Stimulated activated CD8-positive, alpha-beta memory T cell treated with anti-CD3 and anti-CD28 coated beads, Interleukin-7, amount 100 ng/mL, for 1 hour (primary cell): Measurements from ENCODE around the gene TBCD.

ENCODE experiments used
- DNase-seq, 2 donors: peaks; one replicate each; pipeline ENCODE4 v3.0.0-alpha.2; 2020; ENCODE audit warnings: low read depth in 2 of 2

The TBCD gene

DNA sequence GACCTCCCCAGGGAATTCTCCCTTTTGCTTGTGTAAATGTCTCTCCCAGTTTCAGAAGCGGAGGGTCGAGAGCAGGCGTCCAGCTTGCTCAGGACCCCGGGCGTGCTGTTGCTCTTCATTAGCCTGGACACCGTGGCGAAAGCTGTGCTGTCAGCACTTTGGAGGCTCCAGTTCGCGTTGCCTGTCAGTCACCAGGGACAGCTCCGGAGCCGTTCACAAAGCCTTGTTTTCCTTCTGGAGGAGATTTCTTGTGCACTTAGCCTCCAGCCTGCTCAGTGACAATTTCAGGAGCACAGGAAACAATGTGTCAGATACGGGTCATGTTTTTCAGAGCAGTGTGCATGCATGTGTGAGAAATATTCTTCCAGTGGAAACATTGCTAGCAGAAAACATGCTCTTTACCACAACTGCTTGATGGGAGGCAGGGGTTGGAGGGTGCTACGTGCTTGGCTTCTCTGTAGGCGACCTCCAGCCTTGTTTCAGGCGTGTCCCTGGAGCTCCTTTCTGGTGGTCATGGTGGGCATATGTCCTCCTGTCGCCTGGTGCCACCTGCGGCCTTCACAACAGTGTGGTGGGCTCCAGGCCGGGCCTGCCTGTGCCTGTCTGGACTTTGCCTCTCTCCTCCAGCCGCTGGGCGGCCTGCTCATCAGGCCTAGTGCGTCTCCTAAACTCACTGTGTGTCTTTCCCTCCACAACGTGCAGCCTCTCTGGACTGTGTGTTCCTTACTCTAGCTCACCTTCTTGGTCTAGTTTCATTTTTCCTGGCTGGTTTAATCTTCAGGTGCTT lies 59.0 kb downstream of the TBCD start:
- DNase-seq: no peak

DNA sequence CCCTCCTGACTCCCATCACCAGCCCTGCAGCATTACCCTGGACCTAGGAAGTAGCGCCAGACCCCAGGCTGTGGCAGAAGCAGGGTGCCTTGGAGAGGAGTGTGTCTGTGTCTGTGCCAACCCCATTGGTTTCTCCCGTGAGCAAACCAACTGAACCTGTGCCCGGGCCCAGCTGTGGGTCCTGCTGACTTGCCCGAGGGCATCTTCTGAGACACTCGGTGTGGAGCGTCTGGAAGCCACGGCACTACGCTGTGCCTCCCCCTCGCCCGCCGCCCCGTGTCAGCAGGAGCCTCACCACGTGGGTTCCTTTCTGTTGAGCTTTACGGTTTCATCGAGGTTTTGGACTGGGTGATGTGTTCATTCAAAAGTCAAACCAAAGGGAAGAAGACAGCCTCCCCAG lies 60.2 kb downstream of the TBCD start:
- DNase-seq: no peak

DNA sequence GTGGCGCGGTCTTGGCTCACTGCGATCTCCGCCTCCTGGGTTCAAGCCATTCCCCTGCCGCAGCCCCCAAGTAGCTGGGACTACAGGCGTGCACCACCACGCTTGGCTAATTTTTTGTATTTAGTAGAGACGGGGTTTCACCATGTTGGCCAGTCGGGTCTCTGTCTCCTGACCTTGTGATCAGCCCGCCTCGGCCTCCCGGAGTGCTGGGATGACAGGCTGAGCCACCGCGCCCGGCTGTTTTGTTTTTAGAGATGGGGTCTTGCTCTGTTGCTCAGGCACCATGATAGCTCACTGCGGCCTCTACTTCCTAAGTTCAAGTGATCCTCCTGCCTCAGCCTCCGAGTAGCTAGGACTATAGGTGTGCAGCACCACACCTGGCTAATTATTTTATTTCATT lies 60.7 kb downstream of the TBCD start:
- DNase-seq: no peak

DNA sequence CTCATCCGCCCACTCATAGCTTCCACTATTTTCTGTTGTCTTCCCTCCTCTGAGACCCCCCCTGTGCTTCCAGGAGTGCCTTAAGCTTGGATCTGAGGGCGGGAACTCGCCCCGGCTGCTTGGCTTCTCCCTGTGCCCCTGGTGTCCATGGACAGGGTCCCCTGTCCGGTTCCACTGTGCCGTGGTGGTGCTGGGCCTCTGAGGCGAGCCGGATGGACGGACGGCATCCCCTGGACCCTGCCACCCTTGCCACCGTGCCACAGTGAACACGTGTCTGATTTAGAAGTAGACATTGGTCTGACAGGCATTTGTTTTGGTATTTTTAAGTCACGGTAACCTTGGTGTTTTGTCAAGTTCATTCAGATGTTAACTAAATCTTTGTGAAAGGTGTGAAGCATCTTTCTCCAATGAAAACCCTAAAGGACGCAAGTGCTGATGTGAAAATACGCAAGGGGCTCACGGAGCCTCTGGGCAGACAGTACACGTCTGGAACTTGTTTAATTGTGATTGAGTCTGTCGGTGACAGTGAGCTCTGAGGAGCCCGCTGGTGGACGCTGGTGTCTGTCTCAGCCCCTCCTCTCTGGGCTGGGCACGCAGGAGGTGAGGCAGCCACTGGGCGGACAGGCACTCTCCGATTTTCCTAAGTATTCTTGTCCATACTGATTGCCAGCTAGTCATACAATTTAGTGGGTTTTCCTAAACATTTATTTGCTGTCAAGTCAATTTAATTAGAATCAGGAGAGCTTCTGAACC lies 61.6 kb downstream of the TBCD start:
- no peak for DNase-seq

DNA sequence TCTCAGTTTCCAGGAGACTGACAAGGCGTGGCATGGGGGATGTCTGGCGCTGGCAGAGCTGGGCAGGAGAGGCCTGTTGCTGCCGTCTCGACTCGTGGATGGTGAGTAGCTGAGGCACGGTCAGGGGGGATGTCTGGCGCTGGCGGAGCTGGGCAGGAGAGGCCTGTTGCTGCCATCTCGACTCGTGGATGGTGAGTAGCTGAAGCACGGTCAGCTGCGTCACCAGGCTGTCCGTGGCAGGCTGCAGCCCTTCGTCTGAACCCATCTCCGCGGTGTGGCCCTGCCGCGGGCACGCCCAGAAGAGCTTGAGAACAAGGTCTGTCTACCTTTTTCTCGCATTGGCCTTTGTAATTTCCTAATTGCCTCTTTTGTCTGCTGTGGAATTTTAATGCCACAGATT lies 63.0 kb downstream of the TBCD start:
- no peak for DNase-seq

DNA sequence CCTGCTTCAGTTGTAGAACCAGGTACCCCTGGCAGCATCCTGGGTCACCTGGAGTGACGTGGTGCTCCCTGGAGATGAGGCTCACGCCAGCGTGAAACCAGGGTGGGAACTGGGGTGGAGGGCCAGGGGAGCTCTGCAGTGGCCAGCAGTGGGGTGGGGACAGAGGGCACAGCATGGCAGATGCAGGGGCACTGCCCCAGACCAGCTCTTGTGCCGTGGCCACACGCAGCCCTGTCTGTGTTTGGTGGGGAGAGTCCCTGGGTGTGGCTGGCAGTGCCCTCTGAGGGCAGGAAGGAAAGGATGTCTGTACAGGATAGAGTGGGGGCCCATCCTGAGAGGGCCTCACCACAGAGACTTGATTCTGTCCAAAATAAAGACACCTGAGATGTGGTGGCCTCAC lies 63.5 kb downstream of the TBCD start:
- no peak for DNase-seq

DNA sequence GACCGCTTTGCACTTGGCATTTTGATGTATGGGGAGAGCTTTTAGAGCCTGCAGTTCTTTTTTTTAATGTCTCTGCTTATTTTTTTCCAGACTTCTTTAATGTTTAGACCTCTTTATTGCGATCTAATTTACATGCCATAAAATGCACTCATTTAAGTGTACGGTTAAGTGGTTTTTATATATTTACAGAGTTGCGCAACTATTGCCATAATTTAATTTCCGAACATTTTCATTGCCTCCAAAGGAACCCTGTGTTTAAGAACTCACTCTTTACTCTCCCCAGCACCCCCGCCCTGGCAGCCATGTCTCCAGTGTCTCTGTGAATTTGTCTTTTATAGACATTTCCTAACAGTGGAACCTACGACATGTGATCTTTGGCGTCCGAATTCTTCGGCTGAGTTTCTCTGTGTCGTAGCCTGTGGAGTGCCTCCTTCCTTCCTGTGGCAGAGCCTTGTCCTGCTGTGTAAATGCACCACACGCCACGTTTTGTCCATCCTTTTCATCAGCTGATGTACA lies 64.0 kb downstream of the TBCD start:
- no peak for DNase-seq

DNA sequence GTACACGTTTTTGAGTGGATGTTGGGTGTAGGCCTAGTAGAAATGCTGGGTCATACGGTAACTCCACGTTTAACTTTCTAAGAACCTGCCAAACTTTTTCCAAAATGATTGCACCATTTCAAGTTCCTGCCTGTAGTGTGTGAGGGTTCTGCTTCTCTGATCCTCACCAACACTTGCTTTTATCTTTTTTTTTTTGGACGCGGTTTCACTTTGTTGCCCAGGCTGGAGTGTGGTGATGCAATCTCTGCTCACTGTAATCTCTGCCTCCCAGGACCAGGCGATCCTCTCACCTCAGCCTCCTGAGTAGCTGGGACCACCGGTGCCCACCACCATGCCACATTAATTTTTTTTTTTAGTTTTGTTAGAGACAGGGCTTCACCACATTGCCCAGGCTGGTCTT lies 64.5 kb downstream of the TBCD start:
- no peak for DNase-seq

DNA sequence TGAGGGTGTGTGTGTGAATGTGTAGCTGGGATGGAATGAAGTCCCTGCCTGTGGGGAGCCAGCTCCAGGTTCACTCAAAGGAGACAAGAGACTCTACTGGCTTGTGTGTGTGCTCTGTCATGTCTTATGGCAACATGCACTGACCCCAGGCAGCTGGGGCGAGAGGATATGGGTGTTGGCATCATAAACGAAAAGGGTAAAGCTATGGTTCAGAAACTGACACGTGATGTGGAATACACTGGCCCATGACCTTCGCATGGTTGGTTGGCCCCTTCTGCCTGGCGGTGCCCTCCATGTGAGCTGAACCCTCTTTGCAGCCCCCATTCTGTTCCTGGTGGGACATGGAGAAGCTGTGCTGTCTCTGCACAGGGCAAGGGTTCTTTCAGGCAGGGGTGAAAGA lies 66.1 kb downstream of the TBCD start:
- no peak for DNase-seq

DNA sequence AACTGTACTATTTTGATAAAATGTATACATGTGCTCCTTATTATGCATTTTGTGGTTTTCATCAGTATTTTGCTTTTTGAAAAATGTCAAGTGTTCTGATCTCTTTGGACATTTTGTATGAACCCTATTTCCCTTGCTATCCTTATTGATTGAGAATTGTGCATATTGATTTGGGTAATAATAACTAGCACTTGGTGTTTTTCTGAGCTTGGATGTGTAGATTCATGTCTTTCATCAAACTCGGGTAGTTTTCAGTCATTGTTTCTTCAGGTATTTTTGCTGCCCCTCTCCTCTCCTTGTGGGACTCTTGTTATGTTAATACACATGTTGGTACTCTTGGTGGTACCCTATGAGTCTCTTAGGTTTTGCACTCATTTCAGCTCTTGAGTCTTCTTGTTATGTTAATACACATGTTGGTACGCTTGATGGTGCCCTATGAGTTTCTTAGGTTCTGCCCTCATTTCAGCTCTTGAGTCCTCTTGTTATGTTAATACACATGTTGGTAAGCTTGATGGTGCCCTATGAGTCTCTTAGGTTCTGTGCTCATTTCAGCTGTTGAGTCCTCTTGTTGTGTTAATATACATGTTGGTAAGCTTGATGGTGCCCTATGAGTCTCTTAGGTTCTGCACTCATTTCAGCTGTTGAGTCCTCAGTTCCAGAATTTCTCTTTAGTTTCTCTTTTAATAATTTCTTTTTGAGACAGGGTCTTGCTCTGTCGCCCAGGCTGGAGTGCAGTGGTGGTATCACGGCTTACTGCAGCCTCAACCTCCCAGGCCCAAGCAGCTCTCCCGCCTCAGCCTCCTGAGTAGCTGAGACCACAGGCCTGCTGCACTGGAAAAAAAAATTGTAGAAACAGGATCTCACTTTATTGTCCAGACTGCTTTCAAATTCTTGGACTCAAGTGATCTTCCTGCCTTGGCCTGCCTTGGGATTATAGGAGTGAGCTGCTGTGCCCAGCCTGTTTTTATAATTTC lies 68.7 kb downstream of the TBCD start:
- DNase-seq: no peak

DNA sequence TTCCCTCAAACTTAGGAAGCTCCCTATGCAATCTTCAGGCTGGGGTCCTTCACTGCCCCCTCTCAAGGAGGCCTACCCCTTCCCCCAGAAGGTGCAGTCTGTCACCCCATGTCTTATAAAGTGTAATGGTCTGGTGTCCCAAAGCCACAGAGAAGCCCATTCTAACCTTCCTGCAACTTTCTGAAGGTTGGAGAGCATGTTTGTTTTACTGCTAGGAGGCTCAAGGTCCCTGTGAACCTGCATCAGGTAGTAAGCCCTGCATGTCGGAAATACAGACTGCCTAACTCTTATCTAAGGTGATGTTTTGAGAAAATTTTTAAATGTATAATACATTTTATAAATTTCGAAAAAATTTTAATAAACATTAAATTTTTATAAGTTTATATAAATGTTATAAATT lies 69.7 kb downstream of the TBCD start:
- no peak for DNase-seq

DNA sequence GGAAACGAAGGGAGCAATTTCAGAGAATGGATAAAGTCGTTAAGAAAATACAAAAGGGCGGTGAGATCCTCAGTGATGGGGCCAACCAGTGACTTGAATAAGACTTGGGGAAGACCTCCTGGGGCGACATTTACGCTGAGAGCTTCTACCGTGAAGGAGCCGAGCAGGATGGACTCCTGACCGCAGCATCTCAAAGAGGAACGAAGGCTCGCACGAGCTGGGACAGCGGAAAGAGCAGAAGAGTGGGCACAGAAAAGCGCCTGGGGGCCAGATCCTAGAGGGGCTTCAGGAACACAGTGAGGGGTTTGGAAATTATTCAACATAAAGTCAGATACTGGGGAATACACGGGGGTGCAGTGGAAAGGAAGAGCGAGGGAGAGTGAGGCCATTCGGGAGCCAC lies 70.4 kb downstream of the TBCD start:
- no peak for DNase-seq

DNA sequence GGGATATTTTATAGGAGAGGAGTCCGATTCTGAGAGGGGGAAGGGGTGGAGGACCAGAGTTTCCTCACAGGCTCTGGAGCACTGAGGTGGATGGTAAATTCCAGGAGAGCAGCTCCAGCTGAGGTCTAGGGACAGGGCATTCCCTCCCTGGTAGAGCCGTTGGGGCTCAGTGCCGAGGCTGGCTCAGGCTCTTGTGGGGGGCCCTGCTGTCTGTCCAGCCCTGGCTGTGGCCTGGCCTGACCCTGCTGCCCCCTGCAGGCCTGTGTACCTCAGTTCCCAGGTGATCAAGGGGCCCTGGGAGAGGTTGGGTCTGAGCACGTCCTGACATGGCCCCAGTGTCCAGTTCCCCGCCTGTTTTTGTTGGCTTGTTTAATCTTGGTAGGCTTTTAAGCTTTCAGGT lies 71.1 kb downstream of the TBCD start:
- DNase-seq: no peak

DNA sequence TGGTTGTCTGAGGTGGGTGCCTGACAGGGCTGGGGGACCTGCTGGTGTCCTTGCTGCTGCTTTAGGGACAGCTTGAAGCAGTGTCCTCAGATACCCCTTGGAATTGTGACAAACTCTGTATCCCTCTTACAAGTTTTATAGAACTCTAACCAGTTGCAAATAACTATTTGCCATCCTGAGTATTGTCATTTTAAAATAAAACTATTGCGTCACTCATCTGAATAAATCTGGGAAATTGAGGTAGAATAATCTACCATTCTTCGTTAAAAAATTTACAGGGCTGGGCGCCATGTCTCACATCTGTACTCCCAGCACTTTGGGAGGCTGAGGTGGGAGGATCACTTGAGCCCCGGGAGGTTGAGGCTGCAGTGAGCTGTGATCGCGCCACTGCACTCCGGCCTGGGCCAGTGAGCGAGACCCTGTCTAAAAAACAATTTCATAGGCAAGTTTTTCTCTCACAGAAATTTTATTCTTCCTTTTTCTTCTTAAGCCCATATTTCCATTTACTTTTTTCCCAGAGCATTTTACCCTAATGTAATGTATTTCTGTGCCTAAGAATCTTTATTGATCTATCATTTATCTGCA lies 73.8 kb downstream of the TBCD start:
- DNase-seq: no peak

DNA sequence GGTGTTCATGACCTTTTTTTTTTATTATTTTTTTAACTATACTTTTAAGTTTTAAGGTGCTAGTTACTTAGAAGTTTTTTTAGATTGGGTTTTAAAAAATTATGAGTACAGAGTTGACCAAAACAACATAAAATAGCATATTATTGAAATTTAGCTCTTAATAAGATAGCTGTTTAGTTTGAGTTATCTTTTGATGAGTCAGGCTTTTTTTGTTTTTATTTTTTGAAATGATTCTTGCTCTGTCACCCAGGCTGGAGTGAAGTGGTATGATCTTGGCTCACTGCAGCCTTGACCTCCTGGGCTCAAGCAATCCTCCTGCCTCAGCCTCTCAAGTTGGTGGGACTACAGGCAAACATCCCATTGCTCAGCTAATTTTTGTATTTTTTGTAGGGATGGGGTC lies 74.3 kb downstream of the TBCD start:
- DNase-seq: no peak

DNA sequence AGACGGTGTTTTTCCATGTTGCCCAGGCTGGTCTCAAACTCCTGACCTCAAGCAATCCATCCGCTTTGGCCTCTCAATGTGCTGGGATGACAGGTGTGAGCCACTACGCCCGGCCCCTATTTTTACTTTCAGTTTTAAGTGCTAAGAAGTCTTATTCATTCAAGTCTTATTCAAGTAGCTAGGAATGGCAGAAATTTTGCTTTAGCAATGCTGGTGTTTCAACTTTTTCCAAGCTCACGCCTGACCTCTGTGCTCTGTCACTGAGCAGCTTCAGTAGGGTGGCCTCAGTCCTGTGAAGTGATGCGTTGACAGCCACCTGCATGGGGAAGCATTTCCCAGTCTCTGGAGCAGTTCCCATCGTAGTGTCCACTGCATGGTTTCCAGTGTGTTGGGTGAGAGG lies 75.1 kb downstream of the TBCD start:
- no peak for DNase-seq

DNA sequence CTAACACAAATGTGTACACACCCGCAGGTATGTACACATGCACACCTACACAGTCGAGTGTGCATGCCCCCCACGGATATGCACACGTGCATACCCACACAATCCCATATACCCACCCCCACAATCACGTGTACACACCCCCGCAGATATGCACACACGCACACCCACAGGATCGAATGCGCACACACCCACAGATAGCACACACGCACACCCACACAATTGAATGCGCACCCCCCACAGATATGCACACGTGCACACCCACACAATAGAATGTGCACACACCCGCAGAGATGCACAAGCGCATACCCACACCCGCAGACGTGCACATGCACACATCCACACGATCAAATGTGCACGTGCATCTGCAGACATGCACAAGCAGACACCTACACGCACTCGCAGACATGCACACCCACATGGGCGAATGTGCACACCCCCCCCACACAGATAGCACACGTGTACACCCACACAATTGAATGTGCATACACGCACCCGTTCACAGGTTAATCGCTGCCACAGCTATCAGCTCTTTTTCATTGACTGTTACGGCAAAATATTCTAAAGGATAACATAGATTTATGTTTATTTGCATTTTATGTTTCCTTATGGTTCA lies 77.1 kb downstream of the TBCD start:
- DNase-seq: no peak

DNA sequence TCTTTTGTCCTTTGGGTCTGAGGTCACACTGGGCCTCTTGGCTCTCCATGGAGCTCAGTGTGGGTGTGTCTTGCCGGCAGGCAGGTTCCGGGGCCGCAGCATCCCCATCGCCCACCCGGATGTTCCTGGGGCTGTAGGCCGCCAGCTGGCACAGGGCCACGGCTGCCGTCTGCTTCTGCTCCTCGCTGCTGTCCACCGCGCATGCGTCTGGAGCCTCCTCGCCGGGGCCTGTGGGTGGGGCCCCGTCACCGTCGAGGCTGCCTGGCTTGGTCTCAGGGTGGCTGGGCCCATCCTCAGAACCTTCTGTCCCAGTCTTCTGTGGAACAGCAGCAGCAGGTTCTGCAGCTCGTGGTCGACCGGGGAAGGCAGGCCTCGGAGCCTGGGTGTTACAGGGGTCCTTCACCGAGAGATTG lies 78.4 kb downstream of the TBCD start:
- DNase-seq: no peak

DNA sequence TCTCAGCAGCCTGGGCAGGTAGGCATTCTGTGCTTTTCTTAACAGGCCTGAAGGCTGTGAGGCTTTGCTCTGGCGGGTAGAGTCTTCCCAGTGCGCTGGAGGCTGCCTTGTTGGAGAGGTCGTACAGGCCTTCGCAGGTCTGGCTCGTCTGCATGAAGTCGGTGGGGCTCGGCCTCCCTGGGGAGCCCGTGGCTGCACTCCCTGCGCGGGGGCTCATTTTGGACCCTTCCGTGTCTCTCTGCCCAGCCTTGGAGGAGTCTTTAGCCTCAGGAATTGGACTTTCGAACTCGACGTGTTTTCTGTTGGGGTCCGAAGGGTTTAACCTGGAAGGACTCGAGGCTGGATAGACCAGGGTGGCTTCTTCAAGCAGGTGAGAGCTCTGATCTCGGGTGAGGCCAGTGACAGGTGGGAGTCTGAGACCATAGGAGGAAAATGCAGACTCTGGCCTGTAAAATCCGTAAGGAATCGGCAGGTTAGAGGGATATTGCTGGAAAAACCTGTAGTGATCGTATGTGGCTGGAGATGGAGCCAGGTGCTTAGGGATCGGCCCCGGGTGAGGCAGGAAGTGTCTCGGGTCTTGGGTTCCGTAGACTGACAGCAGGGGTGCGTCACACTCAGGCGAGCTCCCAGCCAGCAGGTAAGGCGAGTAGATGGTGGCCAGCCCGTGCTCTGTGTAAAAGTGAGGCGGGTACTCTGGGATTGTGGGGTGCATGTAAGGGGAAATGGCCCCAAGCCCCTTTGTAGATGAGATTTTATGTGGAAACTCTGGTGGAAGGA lies 79.4 kb downstream of the TBCD start:
- no peak for DNase-seq

DNA sequence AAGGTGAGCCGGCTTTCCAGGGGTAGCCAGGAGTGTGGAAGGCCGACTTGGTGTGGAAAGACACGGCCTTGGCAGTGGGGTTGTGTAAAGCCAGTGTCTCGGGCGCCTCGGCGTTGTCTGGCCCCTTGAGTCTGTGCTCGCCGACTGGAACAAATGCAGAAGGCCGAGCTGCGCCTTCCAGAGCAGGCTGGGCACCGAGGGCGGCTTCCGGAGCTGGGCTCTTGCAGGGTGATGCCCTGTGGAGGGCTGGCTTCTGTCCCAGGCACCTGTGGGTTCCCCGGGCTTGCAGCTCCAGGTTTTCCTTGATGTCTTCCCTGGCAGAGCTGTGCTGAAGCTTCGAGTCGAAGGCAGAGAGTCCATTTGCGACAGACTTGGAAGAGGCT lies 79.9 kb downstream of the TBCD start:
- no peak for DNase-seq

DNA sequence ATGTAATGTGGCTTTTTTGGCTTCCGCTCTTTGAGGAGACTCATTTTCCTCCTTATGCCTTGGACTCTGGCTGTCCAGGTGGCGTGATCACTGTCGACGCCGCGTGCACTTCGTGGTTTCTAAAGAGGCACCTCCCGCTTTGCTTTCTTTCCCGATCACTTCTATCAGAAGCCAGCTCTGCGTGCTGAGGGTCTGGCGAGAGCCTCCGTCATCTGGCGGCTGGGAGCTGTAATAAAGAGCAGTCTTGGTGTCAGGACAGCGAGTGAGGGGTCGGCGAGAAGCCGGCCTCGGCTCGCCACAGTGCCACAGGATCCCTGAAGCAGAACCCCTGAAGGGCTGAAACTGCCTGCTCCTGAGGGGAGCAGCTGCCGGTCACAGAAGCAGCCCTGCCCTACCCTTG lies 80.5 kb downstream of the TBCD start:
- no peak for DNase-seq
